Endothelial cell of umbilical vein (primary cell): ENCODE results near the gene RGSL1. TPM values are rescaled to one million over a fixed set of nuclear protein-coding genes. Genes with fewer than 3 reads are reported as not detected.

Experiments
- BruUV-seq: library from RNA; stranded (reverse); fragments of 400-500 nt; replicated peaks from 2 replicates; lab custom pipeline; 2021; lab: Mats Ljungman, UMichigan
- CTCF ChIA-PET: fragments of 300-600, 350-600 bp; sonication (Branson Sonifier 250); formaldehyde crosslinking; loops from one replicate; lab custom pipeline; 2021; ENCODE audit warnings: antibody characterized with exemption, inconsistent platforms; lab: Charles Lee
- POLR2A ChIA-PET: fragments of 300-600, 350-600 bp; sonication (Branson Sonifier 250); formaldehyde crosslinking; loops from one replicate; lab custom pipeline; 2021; ENCODE audit warnings: antibody characterized with exemption, inconsistent platforms; lab: Charles Lee
- DNase-seq: peaks from one replicate; pipeline ENCODE4 v3.0.0-alpha.2; 2011; ENCODE audit warnings: low read depth, low spot score
- FAIRE-seq: peaks from 2 replicates; lab custom pipeline; 2011; peaks lifted over from hg19 to GRCh38; lab: Jason Lieb, UNC
- H2AFZ ChIP-seq: 2 replicates; pipeline ENCODE4 v1.6.0; 2012; ENCODE audit warnings: low read depth, low read length, control low read depth, inconsistent platforms
- H3K27ac ChIP-seq: 2 replicates; pipeline ENCODE4 v1.5.1; 2011; ENCODE audit warnings: low read depth, mild to moderate bottlenecking, control low read depth, low read length, moderate library complexity; ENCODE audit not compliant: insufficient read depth
- H3K27me3 ChIP-seq, 2 experiments: 2 replicates each; pipeline versions ENCODE4 v1.6.0 to v1.6.1; 2011; ENCODE audit warnings: low read length in 2 of 2, mixed read lengths in 1 of 2; ENCODE audit not compliant: control insufficient read depth in 2 of 2, insufficient read depth in 2 of 2
- H3K36me3 ChIP-seq, 2 experiments: 2 replicates in 1 of 2; 3 replicates in 1 of 2; pipeline ENCODE4 v1.5.1; 2011; ENCODE audit warnings: low read length in 2 of 2, mild to moderate bottlenecking in 1 of 2, moderate library complexity in 1 of 2; ENCODE audit not compliant: control insufficient read depth in 2 of 2, insufficient read depth in 2 of 2; ENCODE audit errors: extremely low read depth in 1 of 2
- H3K4me1 ChIP-seq: 3 replicates; pipeline ENCODE4 v1.5.1; 2011; ENCODE audit warnings: mild to moderate bottlenecking, low read length; ENCODE audit not compliant: control insufficient read depth, insufficient read depth; ENCODE audit errors: extremely low read depth
- H3K4me2 ChIP-seq: 2 replicates; pipeline ENCODE4 v1.6.1; 2011; ENCODE audit warnings: low read length, control low read depth, mixed read lengths; ENCODE audit not compliant: insufficient read depth
- H3K4me3 ChIP-seq, 3 experiments: fragments of 200-600 bp in 1 of 3; sonication (generic), shearing (Covaris generic) in 1 of 3; replicated peaks in 1 of 3; 2 replicates each; pipeline ENCODE4 v1.5.1; 2011 to 2016; ENCODE audit warnings: control low read depth in 3 of 3, low read length in 3 of 3, mild to moderate bottlenecking in 2 of 3, inconsistent platforms in 1 of 3, low read depth in 1 of 3, moderate library complexity in 1 of 3; ENCODE audit not compliant: insufficient read depth in 1 of 3
- H3K79me2 ChIP-seq: 2 replicates; pipeline ENCODE4 v1.6.0; 2012; ENCODE audit warnings: low read length, inconsistent platforms; ENCODE audit not compliant: control insufficient read depth, insufficient read depth
- H3K9ac ChIP-seq: replicated peaks from 2 replicates; pipeline ENCODE3; 2011; ENCODE audit warnings: low read length, control low read depth; ENCODE audit not compliant: insufficient read depth; ENCODE audit errors: extremely low read depth
- H3K9me1 ChIP-seq: replicated peaks from 3 replicates; pipeline ENCODE4 v1.6.0; 2011; ENCODE audit warnings: mild to moderate bottlenecking, low read length; ENCODE audit not compliant: control insufficient read depth, insufficient read depth; ENCODE audit errors: extremely low read depth
- H3K9me3 ChIP-seq: replicated peaks from 2 replicates; pipeline ENCODE4 v1.5.1; 2012; ENCODE audit warnings: low read length, inconsistent platforms; ENCODE audit not compliant: control insufficient read depth, insufficient read depth
- H4K20me1 ChIP-seq: replicated peaks from 2 replicates; pipeline ENCODE3; 2011; ENCODE audit warnings: mild to moderate bottlenecking, low read length; ENCODE audit not compliant: control insufficient read depth, insufficient read depth; ENCODE audit errors: extremely low read depth
- CTCF ChIP-seq, 2 donors: IDR thresholded peaks; 1 replicate in 1 of 2; 2 replicates in 1 of 2; pipeline ENCODE4 v1.5.1; 2011; ENCODE audit warnings: low read length in 2 of 2, mild to moderate bottlenecking in 2 of 2, moderate library complexity in 2 of 2, control low read depth in 1 of 2, inconsistent platforms in 1 of 2, low read depth in 1 of 2; ENCODE audit not compliant: insufficient read depth in 1 of 2; ENCODE audit errors: extremely low read depth in 1 of 2
- EZH2 ChIP-seq: IDR thresholded peaks from 2 replicates; pipeline ENCODE4 v1.6.1; 2012; ENCODE audit warnings: borderline replicate concordance, low read depth, mild to moderate bottlenecking, moderate library complexity, low read length, inconsistent platforms; ENCODE audit not compliant: severe bottlenecking
- FOS ChIP-seq: IDR thresholded peaks from 2 replicates; pipeline ENCODE4 v1.6.1; 2011; ENCODE audit warnings: mild to moderate bottlenecking, low read length, moderate library complexity, borderline replicate concordance; ENCODE audit not compliant: insufficient read depth
- GATA2 ChIP-seq: IDR thresholded peaks from 2 replicates; pipeline ENCODE4 v1.7.0; 2011; ENCODE audit warnings: low read depth, mild to moderate bottlenecking, moderate library complexity, mixed read lengths, low read length; ENCODE audit not compliant: insufficient read length, insufficient read depth
- JUN ChIP-seq: IDR thresholded peaks from 2 replicates; pipeline ENCODE4 v1.6.1; 2011; ENCODE audit warnings: borderline replicate concordance, low read depth; ENCODE audit not compliant: insufficient read length, insufficient read depth
- MAX ChIP-seq: IDR thresholded peaks from 2 replicates; pipeline ENCODE4 v1.6.1; 2011; ENCODE audit not compliant: insufficient read depth, insufficient read length
- MYC ChIP-seq: IDR thresholded peaks from one replicate; pipeline ENCODE4 v1.6.1; 2011; ENCODE audit warnings: mild to moderate bottlenecking, low read depth, low read length
- POLR2A ChIP-seq: IDR thresholded peaks from 2 replicates; pipeline ENCODE4 v1.6.1; 2012; ENCODE audit warnings: low read depth, mild to moderate bottlenecking, control low read depth, low read length
- POLR2AphosphoS5 ChIP-seq: IDR thresholded peaks from 2 replicates; pipeline ENCODE4 v1.6.1; 2012; ENCODE audit warnings: low read depth, mild to moderate bottlenecking, control low read depth, low read length, moderate library complexity; ENCODE audit not compliant: insufficient read depth
- dilution Hi-C: fragments of 300-500 bp; cut with MboI; formaldehyde crosslinking; loops from one replicate; pipeline ENCODE4 v1.15.0; 2019; ENCODE audit warnings: low sequenced_read_pairs; ENCODE audit not compliant: extremely low pct_ligation_motif_present
- intact Hi-C: fragments of 100-400 bp; cut with micrococcal nuclease; formaldehyde crosslinking; loops from one replicate; pipeline ENCODE4 v1.10.0; 2022
- polyA plus RNA-seq, 4 experiments: library from polyadenylated mRNA; depleted of rRNA in 3 of 4; stranded (reverse) in 3 of 4; unstranded in 1 of 4; fragments of >200 nt; gene quantifications; 2 replicates each; pipeline versions ENCODE4 v1.2.1 to v1.2.3, GENCODE V29; 2011 to 2012; ENCODE audit warnings: missing spikeins in 1 of 4
- total RNA-seq: library from RNA; stranded (reverse); gene quantifications from 2 replicates; pipeline ENCODE4 v1.2.3, GENCODE V29; 2021

The RGSL1 gene
- total and polyA plus RNA-seq, 2 donors (not counting 3 experiments of a cell fraction or from before 2014, with no cell fraction given): not detected

- Histone ChIP-seq H3K4me1 (no peaks in the 10 kb centered on the region), H4K20me1 (no peaks in the 10 kb centered on the region), H3K36me3 (no peaks in the 10 kb centered on the region), H3K27ac (no peak overlapping the region), H3K79me2 (no peaks in the 10 kb centered on the region), H3K9me3 (no peaks in the 10 kb centered on the region), H3K4me2 (no peak overlapping the region), H3K9ac (no peak overlapping the region), H3K9me1 (no peaks in the 10 kb centered on the region), H3K27me3 (no peaks in the 10 kb centered on the region), H2AFZ (no peak overlapping the region), H3K4me3 (no peak overlapping the region)
- ChIA-PET CTCF (no interaction called here), POLR2A (no interaction called here)
- no peak for TF ChIP-seq MAX
- BruUV-seq: no TSS peak
- no peak for DNase-seq
- dilution Hi-C loops: no loop called here
- intact Hi-C loops: no loop called here
- FAIRE-seq: no peak
These were observed 84.0 kb downstream of the RGSL1 start for GRCh38 chr1:182533896-182534295.

GRCh38 chr1:182549346-182549745, 99.4 kb downstream of the RGSL1 start:
- dilution Hi-C loops: no loop called here
- no peaks in the 10 kb centered on the region for H3K9me1 ChIP-seq
- DNase-seq: no peak
- FAIRE-seq: no peak
- H3K27me3 ChIP-seq: no peaks in the 10 kb centered on the region
- no peak overlapping the region for H3K4me3 ChIP-seq
- no peak overlapping the region for H2AFZ ChIP-seq
- no peak overlapping the region for H3K27ac ChIP-seq
- H3K4me2 ChIP-seq: no peak overlapping the region
- H3K9me3 ChIP-seq: no peaks in the 10 kb centered on the region
- no peaks in the 10 kb centered on the region for H3K36me3 ChIP-seq
- ChIA-PET CTCF (no interaction called here), POLR2A (no interaction called here)
- TF ChIP-seq GATA2: no peak
- TF ChIP-seq POLR2AphosphoS5: no peak
- TF ChIP-seq EZH2: no peak
- TF ChIP-seq FOS: no peak
- TF ChIP-seq JUN: no peak
- no peak for TF ChIP-seq CTCF (IDR thresholded peaks at IDR 0.05; ENCODE audit: extremely low read depth in 1 of 2, insufficient read depth in 1 of 2, low read depth in 1 of 2, low read length in 2 of 2)
- no peak for TF ChIP-seq POLR2A
- no peak for TF ChIP-seq MAX
- no peak for TF ChIP-seq MYC
- H3K9ac ChIP-seq: no peak overlapping the region
- H3K79me2 ChIP-seq: no peaks in the 10 kb centered on the region
- intact Hi-C loops: no loop called here
- H3K4me1 ChIP-seq: no peaks in the 10 kb centered on the region
- no peaks in the 10 kb centered on the region for H4K20me1 ChIP-seq
- no TSS peak for BruUV-seq
